ENCODE results near the gene TMEM60. TPM values are rescaled to one million over a fixed set of nuclear protein-coding genes. Genes with fewer than 3 reads are reported as not detected.

Gene TMEM60
- total and polyA plus RNA-seq, 2 donors (not counting 3 experiments of a cell fraction or from before 2014, with no cell fraction given): 15.8 to 19.5 TPM

DNA sequence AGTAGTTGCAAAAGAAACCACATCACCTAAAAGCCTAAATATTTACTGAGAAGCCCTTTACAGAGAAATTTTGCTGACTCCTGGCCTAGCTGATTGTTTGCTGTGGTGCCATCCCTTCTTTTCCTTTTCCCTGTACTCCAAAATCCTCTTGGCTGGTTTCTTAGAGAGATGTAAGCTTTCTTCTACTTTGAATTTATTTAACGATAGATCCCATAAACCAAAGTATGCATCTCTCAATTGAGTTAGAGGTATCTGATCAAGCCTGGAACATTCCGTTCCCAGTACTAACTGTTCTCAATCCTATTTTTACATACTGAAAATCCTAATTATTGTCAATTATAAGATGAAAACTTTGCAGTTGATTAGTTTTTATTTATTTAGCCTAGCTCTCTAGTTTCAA lies 6.3 kb downstream of the TMEM60 start:
- H2AFZ ChIP-seq (ENCODE audit: low read depth, low read length): no peak overlapping the region
- CTCF ChIA-PET: interaction anchor here (1.5 kb wide), 1 partner anchor 140 kb away, joined by 4 read pairs; no protein-coding TSS in a partner anchor

GRCh38 chr7:77791336-77791735 lies 6.9 kb downstream of the TMEM60 start:
- no TSS peak for BruUV-seq (replicated peaks)
- dilution Hi-C loops (cut with MboI; ENCODE audit: extremely low pct_ligation_motif_present, low sequenced_read_pairs) (no loop called here), intact Hi-C loops (cut with micrococcal nuclease) (no loop called here)
- peak; percentile 17 for DNase-seq (ENCODE audit: low read depth, low spot score)
- no peak for TF ChIP-seq EZH2 (IDR thresholded peaks at IDR 0.05; ENCODE audit: borderline replicate concordance, low read depth, low read length, severe bottlenecking)
- no peak for TF ChIP-seq JUN (IDR thresholded peaks at IDR 0.05; ENCODE audit: borderline replicate concordance, insufficient read depth, insufficient read length, low read depth)
- TF ChIP-seq POLR2A (IDR thresholded peaks at IDR 0.05; ENCODE audit: low read depth, low read length): no peak
- TF ChIP-seq, protein P1, sequence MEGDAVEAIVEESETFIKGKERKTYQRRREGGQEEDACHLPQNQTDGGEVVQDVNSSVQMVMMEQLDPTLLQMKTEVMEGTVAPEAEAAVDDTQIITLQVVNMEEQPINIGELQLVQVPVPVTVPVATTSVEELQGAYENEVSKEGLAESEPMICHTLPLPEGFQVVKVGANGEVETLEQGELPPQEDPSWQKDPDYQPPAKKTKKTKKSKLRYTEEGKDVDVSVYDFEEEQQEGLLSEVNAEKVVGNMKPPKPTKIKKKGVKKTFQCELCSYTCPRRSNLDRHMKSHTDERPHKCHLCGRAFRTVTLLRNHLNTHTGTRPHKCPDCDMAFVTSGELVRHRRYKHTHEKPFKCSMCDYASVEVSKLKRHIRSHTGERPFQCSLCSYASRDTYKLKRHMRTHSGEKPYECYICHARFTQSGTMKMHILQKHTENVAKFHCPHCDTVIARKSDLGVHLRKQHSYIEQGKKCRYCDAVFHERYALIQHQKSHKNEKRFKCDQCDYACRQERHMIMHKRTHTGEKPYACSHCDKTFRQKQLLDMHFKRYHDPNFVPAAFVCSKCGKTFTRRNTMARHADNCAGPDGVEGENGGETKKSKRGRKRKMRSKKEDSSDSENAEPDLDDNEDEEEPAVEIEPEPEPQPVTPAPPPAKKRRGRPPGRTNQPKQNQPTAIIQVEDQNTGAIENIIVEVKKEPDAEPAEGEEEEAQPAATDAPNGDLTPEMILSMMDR (IDR thresholded peaks at IDR 0.05; ENCODE audit: extremely low read depth in 1 of 2, insufficient read depth in 1 of 2, low read depth in 1 of 2, low read length in 2 of 2): no peak
- TF ChIP-seq, protein P2, sequence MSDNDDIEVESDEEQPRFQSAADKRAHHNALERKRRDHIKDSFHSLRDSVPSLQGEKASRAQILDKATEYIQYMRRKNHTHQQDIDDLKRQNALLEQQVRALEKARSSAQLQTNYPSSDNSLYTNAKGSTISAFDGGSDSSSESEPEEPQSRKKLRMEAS (IDR thresholded peaks at IDR 0.05; ENCODE audit: insufficient read depth, insufficient read length): no peak
- TF ChIP-seq GATA2 (IDR thresholded peaks at IDR 0.05; ENCODE audit: insufficient read depth, insufficient read length, low read depth, low read length): no peak
- TF ChIP-seq POLR2AphosphoS5 (IDR thresholded peaks at IDR 0.05; ENCODE audit: insufficient read depth, low read depth, low read length): no peak
- no peak for TF ChIP-seq MYC (IDR thresholded peaks at IDR 0.05; ENCODE audit: low read depth, low read length)
- TF ChIP-seq FOS (IDR thresholded peaks at IDR 0.05; ENCODE audit: borderline replicate concordance, insufficient read depth, low read length): no peak
- Histone ChIP-seq H3K9me1 (replicated peaks; ENCODE audit: control insufficient read depth, extremely low read depth, insufficient read depth, low read length) (no peaks in the 10 kb centered on the region), H3K4me1 (ENCODE audit: control insufficient read depth, extremely low read depth, insufficient read depth, low read length) (no peaks in the 10 kb centered on the region), H3K36me3 (ENCODE audit: control insufficient read depth in 2 of 2, extremely low read depth in 1 of 2, insufficient read depth in 2 of 2, low read length in 2 of 2) (no peaks in the 10 kb centered on the region), H3K9ac (replicated peaks; ENCODE audit: extremely low read depth, insufficient read depth, low read length) (no peak overlapping the region), H3K79me2 (ENCODE audit: control insufficient read depth, insufficient read depth, low read length) (peaks cover 2% of the 10 kb centered on the region), H3K9me3 (replicated peaks; ENCODE audit: control insufficient read depth, insufficient read depth, low read length) (no peaks in the 10 kb centered on the region), H3K27me3 (ENCODE audit: control insufficient read depth in 2 of 2, insufficient read depth in 2 of 2, low read length in 2 of 2) (no peaks in the 10 kb centered on the region), H3K4me2 (ENCODE audit: insufficient read depth, low read length) (no peak overlapping the region), H3K4me3 (replicated peaks in 1 of 3; ENCODE audit: insufficient read depth in 1 of 3, low read depth in 1 of 3, low read length in 3 of 3) (no peak overlapping the region), H3K27ac (ENCODE audit: insufficient read depth, low read depth, low read length) (no peak overlapping the region), H4K20me1 (replicated peaks; ENCODE audit: control insufficient read depth, extremely low read depth, insufficient read depth, low read length) (no peaks in the 10 kb centered on the region), H2AFZ (ENCODE audit: low read depth, low read length) (no peak overlapping the region)
- no peak for FAIRE-seq
- ChIA-PET POLR2A (no interaction called here), CTCF (interaction anchor here (1.5 kb wide), 1 partner anchor 139 kb away, joined by 4 read pairs; no protein-coding TSS in a partner anchor)

More for the DNA sequence above, 6.3 kb downstream of the TMEM60 start:
- no peak for DNase-seq (ENCODE audit: low read depth, low spot score)
- Histone ChIP-seq H3K4me1 (ENCODE audit: control insufficient read depth, extremely low read depth, insufficient read depth, low read length) (peaks cover 5% of the 10 kb centered on the region), H4K20me1 (replicated peaks; ENCODE audit: control insufficient read depth, extremely low read depth, insufficient read depth, low read length) (no peaks in the 10 kb centered on the region), H3K27me3 (ENCODE audit: control insufficient read depth in 2 of 2, insufficient read depth in 2 of 2, low read length in 2 of 2) (no peaks in the 10 kb centered on the region), H3K79me2 (ENCODE audit: control insufficient read depth, insufficient read depth, low read length) (peaks cover 8% of the 10 kb centered on the region), H3K9me1 (replicated peaks; ENCODE audit: control insufficient read depth, extremely low read depth, insufficient read depth, low read length) (no peaks in the 10 kb centered on the region), H3K4me3 (replicated peaks in 1 of 3; ENCODE audit: insufficient read depth in 1 of 3, low read depth in 1 of 3, low read length in 3 of 3) (no peak overlapping the region), H3K27ac (ENCODE audit: insufficient read depth, low read depth, low read length) (no peak overlapping the region), H3K4me2 (ENCODE audit: insufficient read depth, low read length) (no peak overlapping the region), H3K36me3 (ENCODE audit: control insufficient read depth in 2 of 2, extremely low read depth in 1 of 2, insufficient read depth in 2 of 2, low read length in 2 of 2) (no peaks in the 10 kb centered on the region), H3K9me3 (replicated peaks; ENCODE audit: control insufficient read depth, insufficient read depth, low read length) (no peaks in the 10 kb centered on the region), H3K9ac (replicated peaks; ENCODE audit: extremely low read depth, insufficient read depth, low read length) (no peak overlapping the region)
- FAIRE-seq: no peak
- no peak for TF ChIP-seq POLR2AphosphoS5 (IDR thresholded peaks at IDR 0.05; ENCODE audit: insufficient read depth, low read depth, low read length)
- TF ChIP-seq POLR2A (IDR thresholded peaks at IDR 0.05; ENCODE audit: low read depth, low read length): no peak
- POLR2A ChIA-PET: no interaction called here
- intact Hi-C loops (cut with micrococcal nuclease) (no loop called here), dilution Hi-C loops (cut with MboI; ENCODE audit: extremely low pct_ligation_motif_present, low sequenced_read_pairs) (no loop called here)
- BruUV-seq (replicated peaks): no TSS peak
